ENCODE results near the gene SCML1.

- TF ChIP-seq CTCF (conservative IDR thresholded peaks at IDR 0.05; ENCODE audit: low read length) (no peak), EZH2phosphoT487 (IDR thresholded peaks at IDR 0.05; ENCODE audit: borderline replicate concordance, low read depth, low read length) (no peak)
These were observed 26.4 kb upstream of the SCML1 start for GRCh38 chrX:17710871-17711301.

Data from OCI-LY7 (cell line).